Nephron (organoid): ENCODE measurements around the gene CR1L.

Source experiments
- H3K27ac Mint-ChIP-seq, 3 experiments: 2 replicates each; pipeline ENCODE4 v1.8.0; 2020; ENCODE audit warnings: mixed read lengths in 3 of 3, mild to moderate bottlenecking in 2 of 3, moderate library complexity in 1 of 3
- H3K27me3 Mint-ChIP-seq: 2 replicates; pipeline ENCODE4 v1.8.0; 2021; ENCODE audit warnings: low read depth, mild to moderate bottlenecking, moderate library complexity, mixed read lengths
- H3K36me3 Mint-ChIP-seq: 2 replicates; pipeline ENCODE4 v1.8.0; 2020; ENCODE audit warnings: low read depth, mixed read lengths
- H3K4me1 Mint-ChIP-seq: 2 replicates; pipeline ENCODE4 v1.8.0; 2020; ENCODE audit warnings: mixed read lengths
- H3K4me3 Mint-ChIP-seq, 3 experiments: 2 replicates each; pipeline ENCODE4 v1.8.0; 2020; ENCODE audit warnings: mild to moderate bottlenecking in 3 of 3, mixed read lengths in 3 of 3, moderate library complexity in 2 of 3
- H3K9me3 Mint-ChIP-seq: 2 replicates; pipeline ENCODE4 v1.8.0; 2020; ENCODE audit warnings: mixed read lengths
- CTCF ChIP-seq, 3 experiments: fragments of 200-600 bp; sonication (generic); IDR thresholded peaks; one replicate each; pipeline ENCODE4 v1.5.0; 2021; ENCODE audit warnings: antibody characterized with exemption in 3 of 3; ENCODE audit not compliant: unreplicated experiment in 3 of 3

The CR1L gene

GRCh38 chr1:207644852-207645634 lies at the start of gene CR1L:
CR1L (plus strand) TSS chr1:207645133; CDS start chr1:207645234, 101 bp downstream.
- H3K9me3 Mint-ChIP-seq, result no peaks in the 10 kb centered on the region
- no peak within 1 kb of the TSS for H3K4me3 Mint-ChIP-seq
- TF ChIP-seq CTCF (IDR thresholded peaks at IDR 0.05; ENCODE audit: unreplicated experiment in 3 of 3), result no peak
- no peaks in the 10 kb centered on the region for H3K36me3 Mint-ChIP-seq
- H3K27ac Mint-ChIP-seq, result no peak within 1 kb of the TSS
- H3K27me3 Mint-ChIP-seq, result no peaks in the 10 kb centered on the region
- H3K4me1 Mint-ChIP-seq, result peaks cover 5% of the 10 kb centered on the region

GRCh38 chr1:207603777-207604176 lies 41.2 kb upstream of the CR1L start:
- Mint-ChIP-seq H3K4me1 (no peaks in the 10 kb centered on the region), H3K9me3 (no peaks in the 10 kb centered on the region), H3K4me3 (no peak overlapping the region), H3K36me3 (no peaks in the 10 kb centered on the region), H3K27ac (no peak overlapping the region), H3K27me3 (no peaks in the 10 kb centered on the region)
- no peak for TF ChIP-seq CTCF (IDR thresholded peaks at IDR 0.05; ENCODE audit: unreplicated experiment in 3 of 3)

GRCh38 chr1:207605444-207606361 lies 39.2 kb upstream of the CR1L start:
- no peak for TF ChIP-seq CTCF (IDR thresholded peaks at IDR 0.05; ENCODE audit: unreplicated experiment in 3 of 3)
- Mint-ChIP-seq H3K4me1 (no peaks in the 10 kb centered on the region), H3K27ac (no peak overlapping the region), H3K9me3 (no peaks in the 10 kb centered on the region), H3K27me3 (no peaks in the 10 kb centered on the region), H3K36me3 (no peaks in the 10 kb centered on the region), H3K4me3 (no peak overlapping the region)

GRCh38 chr1:207606362-207606755 lies 38.6 kb upstream of the CR1L start:
- H3K36me3 Mint-ChIP-seq, result no peaks in the 10 kb centered on the region
- H3K9me3 Mint-ChIP-seq, result no peaks in the 10 kb centered on the region
- H3K27ac Mint-ChIP-seq, result no peak overlapping the region
- H3K4me1 Mint-ChIP-seq, result no peaks in the 10 kb centered on the region
- no peak overlapping the region for H3K4me3 Mint-ChIP-seq
- TF ChIP-seq CTCF (IDR thresholded peaks at IDR 0.05; ENCODE audit: unreplicated experiment in 3 of 3), result no peak
- no peaks in the 10 kb centered on the region for H3K27me3 Mint-ChIP-seq

- no peaks in the 10 kb centered on the region for H3K9me3 Mint-ChIP-seq
- no peak overlapping the region for H3K27ac Mint-ChIP-seq
- no peak overlapping the region for H3K4me3 Mint-ChIP-seq
- no peaks in the 10 kb centered on the region for H3K36me3 Mint-ChIP-seq
- no peaks in the 10 kb centered on the region for H3K4me1 Mint-ChIP-seq
- TF ChIP-seq CTCF (IDR thresholded peaks at IDR 0.05; ENCODE audit: unreplicated experiment in 3 of 3), result no peak
- H3K27me3 Mint-ChIP-seq, result peaks cover 4% of the 10 kb centered on the region
These were observed 32.2 kb upstream of the CR1L start for GRCh38 chr1:207612762-207613161.
